Testis (tissue), 2 donors: ENCODE results near the gene CPLX3.

Experiments
- CTCF ChIP-seq, 3 experiments: fragments of 450-650 bp in 2 of 3; fragments of 200-600 bp in 1 of 3; sonication (generic) in 1 of 3; IDR thresholded peaks; one replicate each; pipeline ENCODE4 v1.5.1; 2016 to 2019; ENCODE audit warnings: antibody characterized with exemption in 3 of 3, mild to moderate bottlenecking in 2 of 3, moderate library complexity in 1 of 3
- POLR2A ChIP-seq: fragments of 450-650 bp; IDR thresholded peaks from one replicate; pipeline ENCODE4 v1.6.1; 2017; ENCODE audit warnings: antibody characterized with exemption, mild to moderate bottlenecking, moderate library complexity

DNA sequence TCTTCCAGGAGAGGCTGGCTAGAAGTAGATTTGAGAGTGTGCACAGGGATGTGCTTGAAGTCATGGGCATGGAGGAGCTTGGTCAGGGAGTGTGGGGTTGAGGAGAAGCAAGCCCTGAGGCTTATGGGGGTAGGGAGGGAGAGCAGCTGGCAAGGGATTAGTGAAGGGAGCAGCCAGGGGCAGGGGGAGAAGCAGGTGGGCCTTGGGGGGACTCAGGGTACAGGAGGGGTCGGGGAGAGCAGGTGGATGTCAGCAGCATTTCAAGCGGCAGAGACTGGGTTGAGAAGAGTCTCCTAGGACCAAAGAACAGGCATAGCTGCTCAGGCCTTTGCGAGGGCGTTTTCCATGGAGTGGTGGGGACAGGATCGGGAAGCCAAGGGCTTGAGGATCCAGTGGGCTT is 17.2 kb upstream of the CPLX3 start:
- TF ChIP-seq CTCF (IDR thresholded peaks at IDR 0.05) (no peak), POLR2A (no peak)
